OCI-LY3 (cell line): ENCODE measurements around the gene HMGCLL1.

Experiments
- EZH2phosphoT487 ChIP-seq: fragments of 200-600 bp; shearing (Covaris generic); IDR thresholded peaks from 2 replicates; pipeline ENCODE4 v1.6.1; 2018; ENCODE audit warnings: antibody characterized with exemption, mixed run types, low read depth
- TF ChIP-seq, protein P1 (sequence below): fragments of 200-600, 300-600 bp; sonication (generic); IDR thresholded peaks from 2 replicates; pipeline ENCODE4 v1.5.1; 2014; ENCODE audit warnings: antibody characterized with exemption, low read length, low read depth

DNA sequence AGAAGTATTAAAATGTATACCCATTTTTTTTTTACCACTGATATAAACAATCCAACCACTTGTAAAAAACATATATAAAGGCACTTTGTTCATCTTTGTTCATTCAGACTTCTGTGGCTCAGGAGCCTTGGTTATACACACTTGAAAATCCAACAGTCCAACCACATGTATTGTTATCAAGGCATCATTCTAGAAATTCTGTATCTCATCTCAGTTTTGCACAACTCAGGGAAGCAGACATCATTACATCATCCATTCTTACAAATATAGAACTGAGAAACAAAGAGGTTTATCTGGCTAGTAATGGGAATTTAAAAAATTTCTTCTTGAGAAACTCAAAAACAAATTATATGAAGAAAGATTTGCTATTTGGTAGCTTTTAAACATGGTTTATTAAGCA, 88.1 kb downstream of the HMGCLL1 start:
- TF ChIP-seq, protein P1, sequence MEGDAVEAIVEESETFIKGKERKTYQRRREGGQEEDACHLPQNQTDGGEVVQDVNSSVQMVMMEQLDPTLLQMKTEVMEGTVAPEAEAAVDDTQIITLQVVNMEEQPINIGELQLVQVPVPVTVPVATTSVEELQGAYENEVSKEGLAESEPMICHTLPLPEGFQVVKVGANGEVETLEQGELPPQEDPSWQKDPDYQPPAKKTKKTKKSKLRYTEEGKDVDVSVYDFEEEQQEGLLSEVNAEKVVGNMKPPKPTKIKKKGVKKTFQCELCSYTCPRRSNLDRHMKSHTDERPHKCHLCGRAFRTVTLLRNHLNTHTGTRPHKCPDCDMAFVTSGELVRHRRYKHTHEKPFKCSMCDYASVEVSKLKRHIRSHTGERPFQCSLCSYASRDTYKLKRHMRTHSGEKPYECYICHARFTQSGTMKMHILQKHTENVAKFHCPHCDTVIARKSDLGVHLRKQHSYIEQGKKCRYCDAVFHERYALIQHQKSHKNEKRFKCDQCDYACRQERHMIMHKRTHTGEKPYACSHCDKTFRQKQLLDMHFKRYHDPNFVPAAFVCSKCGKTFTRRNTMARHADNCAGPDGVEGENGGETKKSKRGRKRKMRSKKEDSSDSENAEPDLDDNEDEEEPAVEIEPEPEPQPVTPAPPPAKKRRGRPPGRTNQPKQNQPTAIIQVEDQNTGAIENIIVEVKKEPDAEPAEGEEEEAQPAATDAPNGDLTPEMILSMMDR, result no peak
- no peak for TF ChIP-seq EZH2phosphoT487
